Amniotic stem cell (primary cell): Measurements from ENCODE around the gene UBALD1.
"Not testable (repeated sequence)": the region's sequence is repeated elsewhere in the genome, so short reads cannot be mapped to it uniquely, and the experiment has no call there.

Experiments
- DNase-seq: peaks from one replicate; lab custom pipeline; 2025; lab: John Stamatoyannopoulos, UW

The UBALD1 gene

GRCh38 chr16:4597174-4597573 lies 17.5 kb downstream of the UBALD1 start:
- no peak for DNase-seq

GRCh38 chr16:4594433-4595410 lies 20.0 kb downstream of the UBALD1 start:
- DNase-seq: no peak

GRCh38 chr16:4593086-4593485 lies 21.6 kb downstream of the UBALD1 start:
- no peak for DNase-seq

GRCh38 chr16:4591706-4592470 lies 22.8 kb downstream of the UBALD1 start:
- DNase-seq: no peak

- no peak for DNase-seq
Measured at GRCh38 chr16:4591191-4591590, 23.5 kb downstream of the UBALD1 start.

- no peak for DNase-seq
Measured at GRCh38 chr16:4588961-4589360, 25.7 kb downstream of the UBALD1 start.

GRCh38 chr16:4588386-4588785 lies 26.3 kb downstream of the UBALD1 start:
- DNase-seq: no peak

- no peak for DNase-seq
Measured at GRCh38 chr16:4586291-4586690, 28.4 kb downstream of the UBALD1 start.

GRCh38 chr16:4583906-4584305 lies 30.8 kb downstream of the UBALD1 start:
- no peak for DNase-seq

GRCh38 chr16:4580250-4580649 lies 34.4 kb downstream of the UBALD1 start:
- no peak for DNase-seq

GRCh38 chr16:4578961-4579530 lies 35.6 kb downstream of the UBALD1 start:
- no peak for DNase-seq

GRCh38 chr16:4576008-4576407 lies 38.7 kb downstream of the UBALD1 start:
- no peak for DNase-seq

GRCh38 chr16:4574919-4575705 lies 39.6 kb downstream of the UBALD1 start:
- no peak for DNase-seq

- not testable (repeated sequence) for DNase-seq
Measured at GRCh38 chr16:4573926-4574325, 40.8 kb downstream of the UBALD1 start.

- DNase-seq: no peak
Measured at GRCh38 chr16:4572715-4573114, 42.0 kb downstream of the UBALD1 start.

GRCh38 chr16:4570688-4571321 lies 43.9 kb downstream of the UBALD1 start:
- no peak for DNase-seq

GRCh38 chr16:4570086-4570485 lies 44.6 kb downstream of the UBALD1 start:
- DNase-seq: no peak

- DNase-seq: no peak
Measured at GRCh38 chr16:4566144-4566543, 48.5 kb downstream of the UBALD1 start.

GRCh38 chr16:4564661-4565267 lies 49.9 kb downstream of the UBALD1 start:
- no peak for DNase-seq

GRCh38 chr16:4561596-4561995 lies 53.1 kb downstream of the UBALD1 start:
- no peak for DNase-seq
